ENCODE measurements around the gene NANS.
"Not testable (repeated sequence)": the region's sequence is repeated elsewhere in the genome, so short reads cannot be mapped to it uniquely, and the experiment has no call there.

NANS gene

GRCh38 chr9:98069551-98069950, 13.0 kb downstream of the NANS start:
- ChIA-PET CTCF (interaction anchor here (6.3 kb wide), 1 partner anchor 11 kb away, joined by 72 read pairs; the partner anchor contains the start of gene NANS), POLR2A (no interaction called here)
- no peak for DNase-seq (ENCODE audit: low read depth, low spot score)
- no peak overlapping the region for H3K4me3 ChIP-seq (ENCODE audit: low read depth, low read length)
- TF ChIP-seq CTCF (IDR thresholded peaks at IDR 0.05; ENCODE audit: insufficient read depth, low read length, missing control alignments), result no peak

- H3K4me3 ChIP-seq (ENCODE audit: low read depth, low read length), result no peak overlapping the region
- no peak for DNase-seq (ENCODE audit: low read depth, low spot score)
- ChIA-PET POLR2A (no interaction called here), CTCF (interaction anchor here (0.9 to 6.3 kb wide), 4 partner anchors 12 to 722 kb away, joined by 3 to 72 read pairs (median 11); partner anchors contain the start of genes NANS and TRMO)
- no peak for TF ChIP-seq CTCF (IDR thresholded peaks at IDR 0.05; ENCODE audit: insufficient read depth, low read length, missing control alignments)
Observed at GRCh38 chr9:98070704-98071103, 14.2 kb downstream of the NANS start.

DNA sequence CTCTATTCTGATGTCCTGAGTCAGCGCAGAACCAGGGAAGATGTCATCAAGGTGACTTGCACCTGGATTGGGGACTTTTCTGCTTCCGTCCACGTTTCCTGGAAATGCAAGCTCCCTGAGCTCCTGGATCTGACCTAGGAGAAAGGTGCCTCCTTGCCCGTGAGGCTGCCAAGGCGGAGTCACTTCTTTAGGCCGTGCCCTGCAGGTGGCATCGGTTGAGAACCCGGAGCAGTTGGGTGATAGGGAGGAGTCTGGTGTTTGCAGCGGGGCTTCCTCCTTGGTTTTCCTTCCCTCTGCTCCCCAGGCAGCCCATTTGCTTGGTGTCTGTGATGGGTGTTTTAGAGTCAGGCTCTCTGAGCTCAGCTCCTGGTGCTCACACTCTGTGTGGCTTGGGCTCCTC, 15.2 kb downstream of the NANS start:
- no peak overlapping the region for H3K4me3 ChIP-seq (ENCODE audit: low read depth, low read length)
- ChIA-PET POLR2A (no interaction called here), CTCF (interaction anchor here (0.8 to 6.3 kb wide), 9 partner anchors 9 to 721 kb away, joined by 3 to 72 read pairs (median 4); partner anchors contain the start of genes ANP32B, NANS and TRMO)
- no peak for TF ChIP-seq CTCF (IDR thresholded peaks at IDR 0.05; ENCODE audit: insufficient read depth, low read length, missing control alignments)
- DNase-seq (ENCODE audit: low read depth, low spot score), result no peak

GRCh38 chr9:98074115-98074990, 17.8 kb downstream of the NANS start:
- peak; percentile 79 for TF ChIP-seq CTCF (IDR thresholded peaks at IDR 0.05; ENCODE audit: insufficient read depth, low read length, missing control alignments)
- POLR2A ChIA-PET, result interaction anchor here (0.8 kb wide), 1 partner anchor 18 kb away, joined by 3 read pairs; the partner anchor contains the start of gene NANS
- no peak for DNase-seq (ENCODE audit: low read depth, low spot score)
- CTCF ChIA-PET, result interaction anchor here (0.6 to 6.3 kb wide), 47 partner anchors 9 to 718 kb away, joined by 3 to 72 read pairs (median 4); partner anchors contain the start of genes CORO2A, NANS, TBC1D2 and TRMO
- H3K4me3 ChIP-seq (ENCODE audit: low read depth, low read length), result no peak overlapping the region

DNA sequence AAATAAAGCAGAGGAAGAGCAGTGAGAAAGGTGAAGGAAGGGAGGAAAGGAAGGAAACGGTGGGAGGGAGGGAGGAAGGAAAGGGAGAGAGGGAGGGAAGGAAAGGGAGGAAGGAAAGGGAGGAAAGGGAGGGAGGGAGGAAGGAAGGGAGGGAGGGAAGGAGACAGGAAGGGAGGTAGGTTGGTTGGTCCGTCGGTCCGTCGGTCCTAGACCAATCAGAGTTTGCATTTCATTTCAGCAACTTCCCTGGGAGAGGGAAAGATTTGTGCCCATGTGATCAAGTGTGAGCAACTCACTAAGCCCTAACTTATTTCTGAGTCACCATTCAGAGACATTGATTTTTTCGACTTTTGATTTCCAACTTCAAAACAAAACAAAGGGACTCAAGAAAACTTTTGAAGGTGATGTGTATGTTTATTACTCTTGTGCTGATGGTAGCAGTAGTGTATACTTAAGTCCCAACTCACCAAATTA, 18.8 kb downstream of the NANS start:
- DNase-seq (ENCODE audit: low read depth, low spot score), result no peak
- CTCF ChIA-PET, result interaction anchor here (0.8 to 6.3 kb wide), 12 partner anchors 8 to 199 kb away, joined by 3 to 72 read pairs (median 8); partner anchors contain the start of genes NANS and TBC1D2

DNA sequence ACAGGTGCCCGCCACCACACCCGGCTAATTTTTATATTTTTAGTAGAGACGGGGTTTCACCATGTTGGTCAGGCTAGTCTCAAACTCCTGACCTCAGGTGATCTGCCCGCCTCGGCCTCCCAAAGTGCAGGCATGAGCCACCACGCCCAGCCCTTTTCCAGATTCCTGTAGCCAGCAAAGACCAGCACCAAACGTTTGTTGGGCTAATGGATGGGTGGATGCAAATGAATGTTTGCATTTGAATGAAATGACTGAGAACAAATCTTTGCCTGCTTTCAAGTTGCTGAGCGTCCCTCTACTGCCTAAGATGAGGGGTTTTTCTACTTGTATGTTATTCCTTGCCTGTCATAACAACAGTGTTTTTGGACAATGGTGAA, 20.0 kb downstream of the NANS start:
- H3K4me3 ChIP-seq (ENCODE audit: low read depth, low read length); DNase-seq (ENCODE audit: low read depth, low spot score); POLR2A ChIA-PET: not testable (repeated sequence)
- CTCF ChIA-PET, result interaction anchor here (1.1 to 1.9 kb wide), 3 partner anchors 11 to 187 kb away, joined by 3 to 15 read pairs (median 4); no protein-coding TSS in a partner anchor

More for the DNA sequence above, 18.8 kb downstream of the NANS start:
- no peak overlapping the region for H3K4me3 ChIP-seq (ENCODE audit: low read depth, low read length)
- POLR2A ChIA-PET, result no interaction called here
- TF ChIP-seq CTCF (IDR thresholded peaks at IDR 0.05; ENCODE audit: insufficient read depth, low read length, missing control alignments), result no peak

Measured in AG04449 (cell line).